NCI-H2107 treated with DMSO at 0.1 percent for 48 hours (cell line): Measurements from ENCODE around the gene DPP8.
"Not testable (repeated sequence)": the region's sequence is repeated elsewhere in the genome, so short reads cannot be mapped to it uniquely, and the experiment has no call there.

Experiments
- DNase-seq: peaks from one replicate; lab custom pipeline; 2025; ENCODE audit not compliant: unreplicated experiment; lab: John Stamatoyannopoulos, UW

The DPP8 gene

DNA sequence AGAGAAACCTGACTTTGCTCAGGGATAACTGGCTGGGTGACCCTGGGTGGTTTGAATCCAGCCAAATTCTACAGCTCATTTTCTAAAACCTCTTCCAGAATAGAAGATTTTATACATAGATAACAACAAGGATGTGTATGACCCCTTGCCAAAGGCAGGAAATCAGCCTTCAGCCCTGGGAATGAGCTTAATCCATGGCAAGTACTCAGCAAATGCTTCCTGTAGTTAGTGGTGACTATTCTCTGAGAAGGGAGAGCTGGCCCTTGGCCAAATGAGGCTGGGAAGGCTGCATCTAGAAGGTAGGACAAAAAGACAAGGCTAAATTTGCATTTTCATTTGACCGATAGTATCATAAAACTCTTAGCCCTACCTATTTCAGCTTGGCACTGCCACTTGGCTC lies 8.1 kb upstream of the DPP8 start:
- no peak for DNase-seq

DNA sequence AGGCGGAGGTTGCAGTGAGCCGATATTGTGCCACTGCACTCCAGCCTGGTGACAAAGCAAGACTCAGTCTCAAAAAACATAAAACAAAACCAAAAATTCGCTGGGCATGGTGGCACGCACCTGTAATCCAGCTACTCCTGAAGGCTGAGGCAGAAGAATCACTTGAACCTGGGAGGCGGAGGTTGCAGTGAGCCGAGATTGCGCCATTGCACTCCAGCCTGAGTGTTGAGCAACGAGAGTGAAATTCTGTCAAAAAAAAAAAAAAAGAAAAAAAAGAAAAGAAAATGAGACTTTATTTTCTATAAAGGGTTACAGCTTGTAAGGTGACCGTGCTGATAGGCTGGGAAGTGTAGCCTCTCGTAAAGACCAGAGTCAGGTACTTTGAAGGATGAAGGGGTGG lies 6.7 kb upstream of the DPP8 start:
- DNase-seq: no peak

DNA sequence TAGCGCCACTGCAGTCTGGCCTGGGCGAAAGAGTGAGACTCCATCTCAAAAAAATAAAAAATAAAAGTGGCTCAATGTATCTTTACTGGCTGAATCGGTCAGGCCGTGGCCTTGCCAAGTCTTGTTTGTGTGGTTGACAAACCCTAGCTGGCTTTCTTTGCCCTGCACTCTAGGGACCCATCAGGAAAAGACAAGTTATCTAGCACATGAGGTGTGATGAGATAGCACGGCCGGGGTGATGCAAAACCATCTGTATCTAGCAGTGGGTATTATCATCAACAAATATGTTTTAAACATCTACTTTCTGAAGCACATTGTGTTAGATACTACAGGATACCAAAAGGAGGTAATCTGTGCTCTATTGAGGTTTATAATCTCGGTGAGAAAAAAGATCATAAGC lies 3.9 kb upstream of the DPP8 start:
- DNase-seq: no peak

DNA sequence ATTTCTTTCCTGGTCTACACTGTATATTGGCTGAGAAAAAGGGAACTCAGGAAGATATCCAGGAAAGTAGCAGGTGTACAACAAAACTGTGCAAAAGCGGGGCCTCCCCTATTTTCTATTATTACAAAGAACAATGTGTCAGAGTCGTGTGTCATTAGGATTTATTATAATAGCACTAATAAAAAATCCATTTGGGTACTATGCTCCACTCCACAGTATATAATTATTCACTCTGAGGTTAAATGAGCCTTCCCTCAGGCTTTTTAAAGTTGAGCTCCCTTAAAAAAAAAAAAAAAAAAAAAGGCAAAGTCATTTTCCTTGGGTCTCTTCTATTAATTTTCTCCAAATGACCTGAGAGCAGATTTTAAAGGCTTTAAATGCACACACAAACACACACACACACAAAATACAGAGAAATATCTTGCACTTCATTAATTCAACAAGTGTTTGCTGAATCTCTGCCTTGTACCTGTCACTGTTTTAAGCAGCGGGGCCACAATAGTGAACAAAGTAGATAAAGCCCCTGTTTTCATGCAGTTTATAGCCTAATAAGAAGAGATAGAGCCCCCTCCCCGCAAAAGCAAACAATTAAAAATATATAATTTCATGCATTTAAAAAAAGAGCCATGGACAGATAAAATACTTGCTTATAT lies 1.3 kb upstream of the DPP8 start:
- no peak for DNase-seq

DNA sequence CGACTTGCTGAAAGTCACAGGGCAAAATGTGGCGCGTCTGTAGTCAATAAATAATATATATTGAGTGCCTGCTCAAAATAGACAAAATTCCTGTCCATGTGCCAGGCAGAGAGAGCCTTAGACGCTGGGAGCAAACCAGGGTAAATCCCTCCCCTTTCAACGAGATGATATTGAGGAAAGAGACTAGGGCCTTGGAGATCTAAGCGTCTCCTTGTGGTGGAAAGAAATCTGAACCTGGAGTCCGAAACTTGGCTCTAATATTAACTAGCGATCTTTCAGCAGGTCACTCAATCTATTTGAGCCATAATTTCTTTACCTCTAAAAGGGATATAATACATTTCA lies 348 bp upstream of the DPP8 start:
- DNase-seq: no peak

DNA sequence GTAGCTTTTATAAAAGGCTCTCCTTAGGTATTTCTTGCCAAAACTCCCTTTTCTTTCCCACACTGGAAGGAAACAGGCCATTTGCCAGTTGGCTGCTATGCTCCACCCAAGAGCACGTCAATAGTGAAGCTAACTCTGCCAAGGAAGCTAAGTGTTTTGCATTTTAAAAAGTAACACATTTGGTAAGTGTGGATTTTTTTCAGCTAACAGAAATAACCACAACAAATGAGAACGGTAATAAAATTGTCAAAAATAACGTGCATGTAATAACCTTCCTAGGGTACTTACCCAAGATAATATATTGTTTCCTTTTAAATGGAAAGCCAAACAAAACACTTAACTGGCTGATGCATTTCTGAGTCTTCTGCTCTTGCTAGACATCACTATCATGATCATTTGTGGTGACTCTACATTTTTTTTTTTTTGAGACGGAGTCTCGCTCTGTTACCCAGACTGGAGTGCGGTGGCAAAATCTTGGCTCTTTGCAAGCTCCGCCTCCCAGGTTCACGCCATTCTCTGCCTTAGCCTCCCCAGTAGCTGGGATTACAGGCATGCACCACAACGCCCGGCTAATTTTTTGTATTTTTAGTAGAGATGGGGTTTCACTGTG lies 4.6 kb downstream of the DPP8 start:
- DNase-seq: no peak

DNA sequence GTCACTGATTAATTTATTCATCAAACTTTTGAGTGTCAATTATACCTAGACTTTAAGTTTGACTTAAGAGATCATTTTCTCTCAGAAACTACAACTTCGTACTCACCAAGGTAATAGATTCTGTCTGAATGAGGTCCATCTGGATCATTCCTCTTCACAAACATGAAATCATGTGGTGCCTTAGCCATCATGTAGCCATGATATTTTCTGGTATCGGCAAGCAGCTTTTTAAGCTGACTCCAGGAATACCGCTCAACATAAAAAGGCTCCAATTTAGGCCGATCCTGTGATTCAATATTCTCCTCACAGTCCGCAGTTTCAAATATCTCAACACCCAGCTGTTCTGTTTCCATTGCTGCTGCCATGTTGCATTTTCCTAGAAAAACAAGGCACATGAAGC lies 5.3 kb downstream of the DPP8 start:
- no peak for DNase-seq

DNA sequence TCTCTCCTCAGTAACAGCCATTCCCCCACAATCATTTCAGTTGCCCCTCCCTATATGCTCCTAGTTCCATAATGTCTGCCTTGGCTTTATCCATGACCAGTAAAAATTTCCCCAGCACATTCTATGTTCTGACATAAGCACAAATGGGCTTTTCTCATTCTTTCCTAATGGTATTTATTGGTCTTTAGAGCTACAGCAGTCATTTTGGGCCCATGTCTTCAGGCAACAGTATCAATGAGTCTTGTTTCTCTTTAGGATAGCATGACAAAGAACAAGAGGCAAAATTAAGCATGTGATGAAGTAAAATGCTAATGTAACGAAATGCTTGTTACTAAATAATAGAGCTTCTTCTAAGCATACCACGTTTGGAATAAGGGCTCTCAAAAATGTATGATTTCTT lies 8.2 kb downstream of the DPP8 start:
- DNase-seq: no peak

DNA sequence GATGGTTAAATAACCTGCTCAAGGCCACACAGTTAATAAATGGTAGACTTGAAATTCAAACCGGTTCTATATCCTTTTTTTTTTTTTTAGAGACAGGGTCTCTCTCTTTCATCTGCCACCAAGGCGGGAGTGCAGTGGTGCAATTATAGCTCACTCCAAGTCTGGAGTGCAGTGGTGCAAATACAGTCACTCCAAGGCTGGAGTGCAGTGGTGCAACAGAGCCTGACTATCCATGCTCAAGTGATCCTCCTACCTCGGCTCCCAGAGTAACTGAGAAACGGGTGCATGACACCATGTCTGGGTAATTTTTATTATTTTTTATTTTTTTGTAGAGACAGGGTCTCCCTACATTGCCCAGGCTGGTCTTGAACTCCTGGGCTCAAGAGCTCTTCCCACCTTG lies 23.4 kb downstream of the DPP8 start:
- no peak for DNase-seq

DNA sequence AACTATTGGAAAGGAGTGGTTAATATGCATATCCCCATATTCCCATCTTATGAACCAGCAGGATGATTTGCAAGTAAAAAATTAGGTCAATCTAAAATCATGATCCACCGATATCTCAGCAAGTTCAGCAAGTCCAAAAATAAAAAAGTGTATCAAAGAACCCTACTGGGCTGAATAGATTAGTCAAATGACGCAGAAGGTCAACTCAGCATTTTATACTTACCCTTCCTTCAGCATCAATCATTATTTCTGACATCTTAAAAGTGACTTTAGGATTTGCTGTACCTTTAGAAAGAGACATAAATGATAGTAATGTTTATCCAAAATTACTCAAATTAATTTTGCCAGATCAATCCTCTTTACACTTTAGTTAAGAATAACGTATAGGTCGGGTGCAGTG lies 32.6 kb downstream of the DPP8 start:
- no peak for DNase-seq

DNA sequence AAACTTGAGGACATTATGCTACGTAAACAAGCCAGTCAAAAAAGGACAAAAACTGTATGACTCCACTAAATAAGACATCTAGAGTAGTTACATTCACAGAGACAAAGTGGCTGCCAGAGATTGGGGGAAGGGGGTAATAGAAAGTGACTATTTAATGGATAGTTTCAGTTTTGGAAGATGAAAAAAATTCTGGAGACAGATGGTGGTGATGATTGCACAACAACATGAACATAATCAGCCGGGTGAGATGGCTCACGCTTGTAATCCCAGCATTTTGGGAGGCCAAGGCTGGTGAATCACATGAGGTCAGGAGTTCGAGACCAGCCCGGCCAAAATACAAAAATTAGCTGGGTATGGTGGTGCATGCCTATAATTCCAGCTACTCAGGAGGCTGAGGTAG lies 40.6 kb downstream of the DPP8 start:
- DNase-seq: no peak

DNA sequence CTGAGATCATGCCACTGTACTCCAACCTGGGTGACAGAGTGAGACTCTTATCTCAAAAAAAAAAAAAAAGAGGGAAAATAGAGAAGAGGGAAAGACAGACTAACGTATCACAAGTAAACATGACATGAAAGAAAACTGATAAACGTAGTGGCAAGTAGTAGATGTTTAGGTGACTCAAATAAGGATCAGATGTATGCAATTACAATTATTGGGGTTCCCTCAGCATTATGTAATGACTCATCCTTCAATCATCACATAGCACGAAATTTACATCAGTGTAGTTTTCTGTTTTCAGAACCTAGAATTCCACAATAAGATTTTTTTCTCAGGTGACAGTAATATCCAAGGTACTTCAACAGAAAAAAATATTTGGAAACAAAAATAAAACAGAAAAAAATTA lies 46.6 kb downstream of the DPP8 start:
- no peak for DNase-seq

DNA sequence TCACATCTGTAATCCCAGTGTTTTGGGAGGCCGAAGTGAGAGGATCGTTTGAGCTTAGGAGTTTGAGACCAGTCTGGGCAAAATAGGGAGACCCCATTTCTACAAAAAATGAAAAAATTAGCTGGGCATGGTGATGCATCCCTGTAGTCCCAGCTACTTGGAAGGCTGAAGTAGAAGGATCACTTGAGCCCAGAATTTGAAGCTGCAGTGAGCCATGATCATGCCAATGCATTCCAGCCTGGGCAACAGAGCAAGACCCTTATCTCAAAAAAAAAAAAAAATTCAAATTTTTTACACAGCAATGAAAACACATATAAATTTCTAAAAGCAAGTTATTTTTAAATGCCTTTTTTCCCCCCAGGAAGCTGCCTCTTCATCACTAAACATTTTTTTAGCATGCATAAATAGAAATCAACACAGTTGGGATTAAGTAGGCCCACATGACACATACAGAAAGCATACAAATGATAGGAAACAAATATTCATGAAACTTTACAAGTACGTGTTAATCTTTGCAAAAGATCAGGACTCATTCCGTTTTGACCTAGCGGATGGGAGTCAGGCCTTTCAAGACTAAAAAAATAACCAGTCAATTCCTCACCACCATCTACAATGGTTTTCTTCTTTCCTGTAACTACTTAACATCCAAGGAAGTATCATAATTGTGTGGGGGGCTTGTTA lies 49.1 kb downstream of the DPP8 start:
- DNase-seq: no peak

DNA sequence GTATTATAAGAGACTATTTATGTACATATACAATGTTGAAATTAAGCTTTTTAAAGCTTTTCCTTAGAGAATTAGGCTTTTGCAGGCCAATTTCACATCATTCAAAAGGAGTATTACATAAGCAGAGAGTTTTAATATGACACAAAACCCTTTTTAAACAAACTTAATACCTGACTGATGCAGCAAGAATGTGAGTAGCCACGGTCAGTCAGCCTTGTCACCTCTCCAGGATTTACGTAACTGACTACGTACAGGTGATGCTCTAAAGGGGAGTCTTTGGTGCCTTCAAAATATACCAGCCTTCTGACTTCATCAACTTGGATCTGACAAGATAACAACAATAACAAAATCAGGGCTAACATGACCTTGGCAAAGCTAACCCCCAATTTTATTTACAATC lies 50.6 kb downstream of the DPP8 start:
- no peak for DNase-seq

DNA sequence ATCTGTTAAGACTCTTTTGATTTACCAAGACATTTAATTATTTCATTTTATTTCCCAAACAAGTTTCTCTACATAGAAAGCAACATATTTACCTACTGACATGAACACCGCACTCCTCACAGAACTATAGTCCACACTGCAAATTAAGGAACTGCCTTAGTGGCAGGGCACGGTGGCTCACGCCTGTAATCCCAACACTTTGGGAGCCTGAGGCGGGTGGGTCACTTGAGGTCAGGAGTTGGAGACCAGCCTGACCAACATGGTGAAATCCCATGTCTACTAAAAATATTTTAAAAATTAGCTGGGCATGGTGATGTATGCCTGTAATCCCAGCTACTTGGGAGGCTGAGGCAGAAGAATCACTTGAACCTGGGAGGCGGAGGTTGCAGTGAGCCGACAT lies 54.4 kb downstream of the DPP8 start:
- DNase-seq: not testable (repeated sequence)

DNA sequence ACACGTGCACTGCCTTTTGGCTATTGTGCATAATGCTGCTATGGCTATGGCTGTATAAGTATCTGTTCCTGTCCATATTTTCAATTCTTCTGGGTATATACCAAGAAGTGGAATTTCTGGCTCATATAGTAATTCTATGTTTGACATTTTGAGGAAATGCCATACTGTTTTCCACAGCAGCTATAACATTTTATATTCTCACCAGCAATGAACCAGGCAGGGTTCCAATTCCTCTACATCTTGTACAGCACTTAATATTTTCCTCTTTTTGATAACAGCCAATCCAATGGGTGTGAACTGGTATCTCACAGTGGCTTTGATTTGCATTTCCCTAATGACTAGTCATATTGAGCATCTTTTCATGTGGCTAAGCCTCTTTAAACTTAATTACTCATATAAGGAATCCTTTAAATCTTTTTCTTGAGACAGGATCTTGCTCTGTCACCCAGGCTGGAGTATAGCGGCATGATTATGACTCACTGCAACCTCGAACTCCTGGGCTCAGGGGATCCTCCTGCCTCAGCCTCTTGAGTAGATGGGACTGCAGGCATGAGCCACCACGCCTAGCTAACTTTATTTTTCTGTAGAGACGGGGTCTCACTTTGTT lies 56.6 kb downstream of the DPP8 start:
- no peak for DNase-seq

DNA sequence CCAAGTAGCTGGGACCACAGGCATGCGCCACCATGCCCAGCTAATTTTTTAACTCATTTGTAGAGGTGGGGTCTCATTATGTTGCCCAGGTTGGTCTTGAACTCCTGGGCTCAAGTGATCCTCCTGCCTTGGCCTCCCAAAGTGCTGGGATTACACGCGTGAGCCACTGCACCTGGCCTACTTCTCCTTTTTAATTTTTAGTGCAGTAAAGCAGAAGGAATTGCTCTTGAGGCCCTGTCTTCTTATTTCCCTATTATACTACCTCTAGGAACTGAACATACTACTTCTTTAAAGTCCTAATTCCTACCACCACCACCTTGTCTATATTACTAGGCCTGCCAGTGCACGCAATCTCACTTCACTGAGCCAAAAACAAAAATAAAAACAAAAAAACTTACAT lies 62.2 kb downstream of the DPP8 start:
- not testable (repeated sequence) for DNase-seq

DNA sequence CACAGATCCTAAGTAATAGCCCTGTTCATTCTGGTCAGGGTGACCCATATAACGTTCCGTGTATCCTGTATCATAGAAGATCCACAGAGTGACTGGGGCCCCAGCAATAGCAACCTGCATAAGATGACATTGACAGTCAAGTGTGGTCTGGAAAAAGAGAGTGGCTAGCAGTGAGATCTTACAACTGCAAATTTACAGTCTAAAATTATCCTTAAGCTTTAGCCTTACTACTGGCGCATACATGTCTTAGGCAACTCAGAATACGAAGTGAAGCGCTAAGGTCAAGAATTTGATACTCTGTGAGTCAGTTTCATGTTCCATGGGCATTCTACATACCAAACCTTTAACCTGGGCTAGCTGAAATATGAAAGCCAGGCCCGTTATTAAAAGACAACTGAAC lies 65.5 kb downstream of the DPP8 start:
- DNase-seq: no peak

DNA sequence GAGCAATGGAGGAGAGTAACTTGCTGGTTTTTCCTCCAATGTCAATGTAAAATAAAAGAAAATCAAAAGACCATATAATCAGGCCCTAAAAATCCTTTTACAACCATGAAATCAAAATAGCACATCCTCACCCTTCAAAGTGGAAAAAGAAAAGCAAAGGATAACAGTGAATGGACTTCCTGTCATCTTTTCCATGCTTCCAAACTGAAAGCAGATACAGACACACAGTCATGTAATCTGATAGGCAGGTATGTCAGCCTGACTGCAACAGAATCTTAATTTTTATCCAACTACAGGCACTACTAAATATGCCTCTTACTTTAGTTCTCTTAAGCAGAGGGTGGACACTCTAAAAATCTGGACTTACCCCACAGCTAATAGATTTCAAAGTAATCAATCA lies 66.9 kb downstream of the DPP8 start:
- no peak for DNase-seq

DNA sequence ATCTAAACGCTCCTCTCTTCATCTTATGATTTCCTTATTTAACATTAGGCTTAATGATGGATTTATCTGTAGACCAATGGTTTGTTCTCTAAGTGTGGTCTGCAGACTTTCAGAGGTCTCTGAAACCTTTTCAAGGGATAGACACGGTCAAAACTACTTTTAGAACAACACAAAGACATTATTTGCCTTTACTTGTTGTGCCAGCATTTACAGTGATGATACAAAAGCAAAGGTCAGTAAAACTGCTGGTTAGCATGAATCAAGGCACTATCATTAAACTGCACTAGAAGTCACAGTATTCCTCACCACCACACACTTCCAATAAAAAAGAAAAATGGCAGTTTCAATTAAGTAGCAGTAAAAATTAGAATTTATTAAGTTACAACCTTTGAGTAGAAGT lies 70.3 kb downstream of the DPP8 start:
- no peak for DNase-seq

DNA sequence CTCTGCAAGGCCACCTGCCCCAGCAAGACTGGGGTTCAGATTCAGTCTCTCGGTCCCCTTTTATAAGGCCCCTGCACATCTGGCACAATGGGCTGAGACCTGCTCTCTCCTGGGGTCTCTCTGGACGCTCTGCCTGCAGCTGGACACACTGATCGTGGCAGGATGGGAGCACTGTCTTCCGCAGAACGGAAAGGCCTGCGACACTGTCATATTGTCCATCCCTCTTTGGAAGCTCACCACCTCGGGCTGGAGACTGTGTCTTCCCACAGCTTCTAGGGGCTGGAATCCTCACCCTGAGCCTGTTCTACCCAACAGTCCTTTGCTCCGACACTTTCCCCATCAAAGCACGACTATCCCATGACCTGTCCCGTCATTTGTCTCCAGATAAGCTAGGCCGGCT lies 83.3 kb downstream of the DPP8 start:
- no peak for DNase-seq

DNA sequence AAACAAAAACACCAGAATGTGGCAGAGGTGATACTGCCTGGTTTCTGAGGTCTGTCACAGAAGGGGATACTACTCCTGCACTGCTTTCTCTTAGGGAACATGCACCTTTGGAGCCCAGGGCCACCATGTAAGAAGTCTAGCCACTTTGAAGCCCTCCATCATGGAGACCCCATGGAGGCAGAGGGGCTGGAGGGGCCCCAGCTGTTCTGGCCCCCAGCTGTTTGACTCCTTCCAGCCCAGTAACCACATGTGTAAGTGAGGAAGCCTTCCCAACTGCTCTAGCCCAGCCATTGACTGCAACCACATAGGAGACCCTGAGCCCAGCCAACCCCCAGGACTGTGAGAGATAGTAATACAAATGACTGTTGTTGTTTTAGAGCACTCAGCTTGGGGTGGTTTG lies 85.8 kb downstream of the DPP8 start:
- no peak for DNase-seq
